Esophagus squamous epithelium (tissue), 4 donors: ENCODE results near the gene CDK1.

Experiments
- POLR2A ChIP-seq, 4 donors: fragments of 450-650 bp; IDR thresholded peaks; one replicate each; pipeline ENCODE4 v1.6.1; 2017; ENCODE audit warnings: antibody characterized with exemption in 4 of 4, mild to moderate bottlenecking in 4 of 4, moderate library complexity in 3 of 4
- TF ChIP-seq, protein P1 (sequence below), 6 experiments: fragments of 450-650 bp in 4 of 6; fragments of 200-600 bp in 2 of 6; sonication (generic) in 2 of 6; IDR thresholded peaks; one replicate each; pipeline ENCODE4 v1.5.1; 2016 to 2019; ENCODE audit warnings: antibody characterized with exemption in 6 of 6, mild to moderate bottlenecking in 4 of 6, moderate library complexity in 4 of 6

- TF ChIP-seq, protein P1, sequence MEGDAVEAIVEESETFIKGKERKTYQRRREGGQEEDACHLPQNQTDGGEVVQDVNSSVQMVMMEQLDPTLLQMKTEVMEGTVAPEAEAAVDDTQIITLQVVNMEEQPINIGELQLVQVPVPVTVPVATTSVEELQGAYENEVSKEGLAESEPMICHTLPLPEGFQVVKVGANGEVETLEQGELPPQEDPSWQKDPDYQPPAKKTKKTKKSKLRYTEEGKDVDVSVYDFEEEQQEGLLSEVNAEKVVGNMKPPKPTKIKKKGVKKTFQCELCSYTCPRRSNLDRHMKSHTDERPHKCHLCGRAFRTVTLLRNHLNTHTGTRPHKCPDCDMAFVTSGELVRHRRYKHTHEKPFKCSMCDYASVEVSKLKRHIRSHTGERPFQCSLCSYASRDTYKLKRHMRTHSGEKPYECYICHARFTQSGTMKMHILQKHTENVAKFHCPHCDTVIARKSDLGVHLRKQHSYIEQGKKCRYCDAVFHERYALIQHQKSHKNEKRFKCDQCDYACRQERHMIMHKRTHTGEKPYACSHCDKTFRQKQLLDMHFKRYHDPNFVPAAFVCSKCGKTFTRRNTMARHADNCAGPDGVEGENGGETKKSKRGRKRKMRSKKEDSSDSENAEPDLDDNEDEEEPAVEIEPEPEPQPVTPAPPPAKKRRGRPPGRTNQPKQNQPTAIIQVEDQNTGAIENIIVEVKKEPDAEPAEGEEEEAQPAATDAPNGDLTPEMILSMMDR (IDR thresholded peaks at IDR 0.05) = no peak
- no peak for TF ChIP-seq POLR2A (IDR thresholded peaks at IDR 0.05)
These were observed 906 bp downstream of the CDK1 start for GRCh38 chr10:60778971-60779796.
